GM19395 (cell line): ENCODE measurements around the gene CD9.

Experiments
- ATAC-seq: cut with Tn5 transposase; IDR thresholded peaks from one replicate; pipeline ENCODE4 v1.9.1; 2021; ENCODE audit warnings: mild to moderate bottlenecking, moderate library complexity; ENCODE audit not compliant: unreplicated experiment

CD9 gene

DNA sequence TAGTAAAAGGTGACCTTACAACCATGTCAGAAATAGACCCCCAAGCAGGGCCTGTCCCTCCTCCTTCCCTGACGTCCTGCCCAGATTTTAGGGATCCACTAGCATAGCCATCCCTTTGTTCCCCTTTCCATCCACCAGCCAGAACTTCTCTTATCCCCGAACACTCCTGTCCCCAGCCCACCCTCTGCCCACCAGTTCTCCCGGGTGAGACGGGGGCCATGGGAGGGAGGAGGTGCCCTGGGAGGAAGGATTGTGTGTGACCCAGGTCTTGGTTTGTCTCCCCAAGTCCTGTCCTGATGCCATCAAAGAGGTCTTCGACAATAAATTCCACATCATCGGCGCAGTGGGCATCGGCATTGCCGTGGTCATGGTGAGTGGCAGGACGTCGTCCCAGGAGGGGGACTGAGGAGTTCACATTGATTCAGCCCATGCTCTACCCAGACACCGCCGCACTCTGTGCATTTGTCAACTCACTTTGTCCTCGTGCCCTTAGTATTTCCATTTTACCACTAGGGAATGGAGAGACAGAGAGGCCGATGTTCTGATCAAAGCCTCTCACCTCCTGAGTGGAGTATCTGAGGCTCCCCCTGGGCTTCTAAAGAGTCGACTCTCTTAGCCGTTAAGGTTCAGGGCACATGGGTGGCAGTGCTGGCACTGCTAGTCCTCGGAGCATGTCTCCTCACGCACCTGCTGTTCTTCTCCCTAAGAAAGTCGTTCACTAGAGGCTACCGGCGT, 35.9 kb downstream of the CD9 start:
- ATAC-seq, result no peak

DNA sequence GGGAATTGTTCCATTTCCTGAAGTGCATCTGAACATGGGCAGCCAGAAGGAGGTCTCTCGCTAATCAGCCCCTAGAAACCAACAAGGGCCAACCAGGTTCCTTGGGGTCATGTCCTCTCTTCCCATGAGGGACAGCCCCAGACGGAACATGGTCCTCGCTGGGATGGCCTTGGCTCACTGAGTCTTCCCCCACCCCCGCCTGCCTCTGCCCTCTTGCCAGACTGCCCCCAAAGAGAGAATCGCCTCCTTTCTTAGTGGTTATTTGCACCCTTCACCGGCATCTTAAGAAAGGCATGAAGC, 36.4 kb downstream of the CD9 start:
- ATAC-seq, result no peak

- no peak for ATAC-seq
These were observed 37.6 kb downstream of the CD9 start for GRCh38 chr12:6237830-6238229.

DNA sequence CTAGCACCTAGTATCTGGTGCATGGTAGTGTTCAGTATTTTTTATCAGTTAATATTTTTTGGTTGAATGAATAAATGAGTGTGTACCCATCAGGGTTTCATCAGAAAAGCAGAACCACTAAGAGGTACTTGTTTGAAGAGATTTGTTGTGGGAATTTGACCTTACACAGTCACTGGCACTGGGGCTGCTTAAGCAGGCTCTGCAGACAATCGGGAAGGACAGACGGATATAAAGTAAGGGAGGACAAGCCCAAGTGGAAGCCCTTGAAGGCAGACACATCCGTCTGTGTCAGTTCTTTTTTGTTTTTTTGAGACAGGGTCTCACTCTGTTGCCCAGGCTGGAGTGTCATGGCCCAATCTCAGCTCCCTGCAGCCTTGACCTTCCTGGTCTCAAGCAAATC, 38.7 kb downstream of the CD9 start:
- ATAC-seq, result no peak

- ATAC-seq, result no peak
These were observed 41.3 kb downstream of the CD9 start for GRCh38 chr12:6241495-6241894.

- no peak for ATAC-seq
These were observed 49.4 kb downstream of the CD9 start for GRCh38 chr12:6249580-6249979.

- ATAC-seq, result no peak
These were observed 50.1 kb downstream of the CD9 start for GRCh38 chr12:6250343-6250742.

DNA sequence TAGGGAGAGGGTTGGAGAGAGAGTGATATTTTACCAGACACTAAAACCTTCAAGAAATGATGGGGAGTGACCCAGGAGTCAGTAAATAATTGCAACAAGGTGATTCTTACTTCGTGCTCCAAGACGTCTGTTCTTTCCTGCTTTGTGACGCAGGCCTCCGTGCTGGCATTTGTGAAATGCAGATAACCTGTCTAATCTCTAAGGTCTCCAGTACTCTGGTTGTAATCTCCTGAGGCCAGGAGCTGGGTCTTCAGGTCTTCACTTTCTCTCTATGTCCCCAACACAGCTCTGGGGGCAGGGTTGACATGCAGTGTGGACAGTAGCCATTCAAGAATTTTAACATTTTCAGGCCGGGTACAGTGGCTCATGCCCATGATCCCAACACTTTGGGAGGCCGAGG, 53.1 kb downstream of the CD9 start:
- no peak for ATAC-seq

GRCh38 chr12:6254491-6254890, 54.3 kb downstream of the CD9 start:
- no peak for ATAC-seq

GRCh38 chr12:6257007-6257406, 56.8 kb downstream of the CD9 start:
- no peak for ATAC-seq

- no peak for ATAC-seq
These were observed 62.0 kb downstream of the CD9 start for GRCh38 chr12:6262211-6262610.

DNA sequence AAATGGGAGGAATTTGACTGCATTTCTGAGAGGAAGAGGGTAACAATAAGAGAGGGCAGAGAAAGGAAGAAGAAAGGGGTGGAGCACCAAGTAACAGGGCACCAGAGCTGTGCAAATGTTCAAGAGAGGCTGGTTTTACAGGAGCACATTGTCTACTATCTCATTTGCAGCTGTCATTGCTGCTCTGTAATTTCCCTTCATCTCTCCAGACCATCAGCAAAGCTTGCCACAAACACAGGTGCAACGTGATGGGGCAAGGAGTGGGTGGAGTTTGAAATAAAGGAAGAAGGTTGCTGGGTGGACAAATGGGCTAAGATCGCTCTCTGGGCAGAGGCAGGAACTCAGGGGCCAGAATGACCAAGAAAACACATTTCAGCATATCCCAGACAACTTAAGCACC, 62.4 kb downstream of the CD9 start:
- ATAC-seq, result no peak

GRCh38 chr12:6263931-6264330, 63.7 kb downstream of the CD9 start:
- no peak for ATAC-seq

DNA sequence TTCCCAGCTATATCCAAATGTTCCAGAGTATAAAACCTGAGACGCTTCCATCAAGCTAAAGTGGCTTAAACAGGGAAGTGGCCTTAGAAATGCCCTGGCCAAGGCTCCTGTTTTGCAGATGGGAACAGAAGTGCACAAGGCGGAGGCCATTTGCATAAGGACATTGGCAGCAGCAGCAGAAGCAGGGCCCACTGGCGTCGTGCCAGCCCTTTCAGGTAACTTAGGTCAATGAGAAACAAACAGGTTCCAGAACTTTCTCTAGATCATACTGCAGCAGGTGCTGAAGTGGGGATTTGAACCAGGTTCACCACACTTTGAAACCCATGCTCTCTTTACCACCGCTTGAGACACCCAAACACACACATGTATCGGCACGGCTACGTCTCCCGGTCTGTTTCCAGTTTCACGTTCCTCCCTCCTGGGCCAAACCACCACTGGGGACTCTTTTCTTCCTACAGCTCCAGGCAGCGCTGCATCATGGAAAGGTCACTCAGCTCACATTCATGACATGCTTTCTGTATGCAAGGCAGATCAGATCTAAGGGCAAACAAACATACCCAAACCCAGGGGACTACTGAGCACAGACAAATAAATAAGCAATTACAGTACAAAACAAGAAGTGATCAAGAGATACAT, 64.3 kb downstream of the CD9 start:
- ATAC-seq, result no peak

- ATAC-seq, result no peak
These were observed 64.8 kb downstream of the CD9 start for GRCh38 chr12:6265038-6265405.

DNA sequence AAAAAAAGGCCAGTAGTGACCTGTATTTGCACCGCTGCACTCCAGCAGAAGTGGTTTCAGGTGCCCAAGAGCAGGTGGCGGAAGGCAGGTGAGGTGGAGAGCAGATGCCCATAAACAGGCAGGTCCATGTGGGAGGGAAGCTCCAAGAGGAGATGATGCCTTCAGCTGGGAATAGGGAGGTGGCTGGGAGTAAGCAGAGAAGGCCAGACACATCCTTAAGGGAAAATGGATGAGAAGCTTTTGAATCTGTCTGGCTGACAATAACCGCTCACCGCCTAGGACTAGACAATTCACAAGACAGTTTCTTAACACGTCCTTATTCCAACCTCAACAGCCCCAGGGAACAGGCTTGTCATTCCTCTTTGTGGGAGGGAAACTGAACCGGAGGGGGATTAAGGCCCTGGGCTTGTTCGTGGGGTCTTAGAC, 66.4 kb downstream of the CD9 start:
- ATAC-seq, result no peak

- no peak for ATAC-seq
These were observed 66.9 kb downstream of the CD9 start for GRCh38 chr12:6266971-6267721.

- no peak for ATAC-seq
These were observed 68.4 kb downstream of the CD9 start for GRCh38 chr12:6268484-6269157.

DNA sequence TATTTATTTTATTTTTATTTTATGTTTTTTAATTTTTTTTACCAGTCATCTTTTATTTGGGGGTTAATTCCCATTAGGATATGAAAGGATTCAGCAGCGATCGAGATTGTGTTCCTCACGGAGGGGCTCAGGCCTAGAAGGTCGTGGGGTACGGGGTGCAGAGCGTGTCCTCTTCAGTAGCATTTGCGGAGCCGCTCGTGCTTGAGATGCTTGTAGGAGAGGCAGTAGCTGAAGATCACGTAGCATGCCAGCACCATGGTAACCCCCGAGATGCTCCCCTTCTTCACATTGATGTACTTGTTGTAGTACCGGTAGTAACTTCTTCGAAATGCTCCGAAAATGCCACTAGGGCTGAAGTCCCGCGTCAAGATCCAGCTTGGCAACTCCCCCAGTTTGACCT, 69.8 kb downstream of the CD9 start:
- no peak for ATAC-seq

GRCh38 chr12:6271281-6271680, 71.1 kb downstream of the CD9 start:
- no peak for ATAC-seq

DNA sequence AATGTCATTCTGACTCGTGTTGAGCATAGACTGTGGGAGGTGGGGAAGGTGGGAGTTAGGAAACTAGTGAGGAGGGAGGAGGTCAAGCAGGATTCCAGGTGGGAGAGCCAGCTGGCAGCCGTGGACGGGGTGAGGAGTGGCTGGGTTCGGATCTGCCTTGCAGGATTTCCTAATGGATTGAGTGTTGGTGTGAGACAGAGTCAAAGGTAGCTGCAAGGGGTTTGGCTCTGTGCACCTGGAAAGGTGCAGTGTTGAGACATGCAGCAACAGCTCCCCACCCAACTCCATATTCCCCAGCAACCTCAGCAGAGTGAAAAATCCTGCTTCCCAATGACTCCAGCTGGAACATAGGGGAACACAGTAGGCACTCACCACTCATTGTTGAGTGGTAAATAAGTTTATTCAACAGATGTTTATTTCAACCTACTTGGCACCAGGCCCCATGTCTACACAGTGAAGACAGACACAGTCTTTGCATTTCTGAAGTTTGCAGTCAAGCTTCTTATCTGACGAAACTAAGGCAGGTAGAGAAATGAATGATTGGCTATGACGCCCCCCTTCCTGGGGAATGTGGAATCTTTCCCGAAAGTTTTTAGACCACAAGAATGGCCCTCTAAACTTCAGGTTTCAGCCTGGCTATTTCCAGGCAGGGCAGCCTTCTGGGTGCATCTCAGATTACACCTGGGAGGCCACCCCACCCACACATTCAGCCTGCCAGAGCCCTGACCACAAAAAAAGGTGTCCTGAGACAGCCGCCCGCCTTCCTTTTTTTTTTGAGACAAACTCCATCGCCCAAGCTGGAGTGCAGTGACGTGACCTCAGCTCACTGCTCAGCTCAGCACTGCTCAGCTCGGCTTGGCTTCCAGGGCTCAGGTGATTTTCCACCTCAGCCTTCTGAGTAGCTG, 72.4 kb downstream of the CD9 start:
- ATAC-seq, result no peak
